ENCODE results near the gene SOX6.

The SOX6 gene

DNA sequence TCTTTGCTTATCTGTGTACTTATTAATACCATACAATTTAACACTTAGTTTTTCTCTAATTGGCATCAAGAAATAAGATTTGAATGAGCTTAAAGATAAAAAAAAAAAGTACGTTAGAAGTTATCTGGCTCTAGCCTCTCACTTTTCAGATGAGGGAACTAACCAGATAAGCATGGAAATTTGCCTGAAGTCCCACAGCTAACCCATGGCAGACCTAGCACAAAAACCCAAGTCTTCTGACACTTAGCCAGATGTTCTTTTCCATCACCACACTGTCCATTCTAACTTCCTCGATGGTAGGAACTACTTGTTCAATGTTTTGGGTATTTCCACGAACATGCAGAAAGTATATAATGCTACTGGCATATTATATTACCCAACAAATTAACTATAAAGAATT, 7.4 kb upstream of the SOX6 start:
- DNase-seq, result no peak

GRCh38 chr11:16361108-16361865, 4.9 kb upstream of the SOX6 start:
- DNase-seq, result no peak

DNA sequence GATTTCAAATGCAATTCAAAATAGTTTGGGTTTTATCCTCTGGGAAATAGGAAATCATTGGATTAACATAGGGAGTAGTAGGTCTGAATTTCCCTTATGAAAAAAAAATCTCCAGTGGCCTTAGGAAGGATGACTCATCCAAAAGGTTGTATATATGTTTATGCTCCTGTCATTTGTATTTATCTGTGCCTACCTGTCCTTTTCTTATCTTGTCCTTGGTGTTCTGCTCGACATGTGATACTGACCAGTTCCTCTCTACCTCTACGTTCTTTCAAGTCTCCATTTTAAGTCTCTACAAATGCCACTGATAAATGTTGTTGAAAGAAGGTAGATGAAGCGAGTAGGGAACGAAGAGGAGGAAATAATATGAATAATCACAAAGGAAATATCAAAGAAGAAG, 3.0 kb upstream of the SOX6 start:
- DNase-seq, result no peak

DNA sequence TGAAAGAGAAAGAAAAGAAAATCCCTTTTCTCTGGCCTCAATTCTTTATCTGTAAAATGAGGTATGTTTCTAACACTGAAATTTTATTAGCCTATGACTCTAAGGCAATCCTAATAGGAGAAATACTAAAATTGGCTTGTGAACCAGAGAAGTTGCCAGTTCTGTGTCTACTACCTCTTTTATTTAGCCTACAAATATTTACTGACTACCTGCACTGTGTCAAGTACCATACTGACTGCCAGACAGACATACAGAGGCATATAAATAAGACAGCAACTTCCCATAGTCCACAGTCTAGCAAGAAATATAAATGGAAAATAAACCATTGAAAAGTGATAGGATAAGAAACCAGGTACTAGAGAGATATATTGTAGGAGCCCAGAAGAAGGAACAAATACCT, 2.4 kb upstream of the SOX6 start:
- no peak for DNase-seq

GRCh38 chr11:16357775-16358174, 1.4 kb upstream of the SOX6 start:
- DNase-seq, result no peak

DNA sequence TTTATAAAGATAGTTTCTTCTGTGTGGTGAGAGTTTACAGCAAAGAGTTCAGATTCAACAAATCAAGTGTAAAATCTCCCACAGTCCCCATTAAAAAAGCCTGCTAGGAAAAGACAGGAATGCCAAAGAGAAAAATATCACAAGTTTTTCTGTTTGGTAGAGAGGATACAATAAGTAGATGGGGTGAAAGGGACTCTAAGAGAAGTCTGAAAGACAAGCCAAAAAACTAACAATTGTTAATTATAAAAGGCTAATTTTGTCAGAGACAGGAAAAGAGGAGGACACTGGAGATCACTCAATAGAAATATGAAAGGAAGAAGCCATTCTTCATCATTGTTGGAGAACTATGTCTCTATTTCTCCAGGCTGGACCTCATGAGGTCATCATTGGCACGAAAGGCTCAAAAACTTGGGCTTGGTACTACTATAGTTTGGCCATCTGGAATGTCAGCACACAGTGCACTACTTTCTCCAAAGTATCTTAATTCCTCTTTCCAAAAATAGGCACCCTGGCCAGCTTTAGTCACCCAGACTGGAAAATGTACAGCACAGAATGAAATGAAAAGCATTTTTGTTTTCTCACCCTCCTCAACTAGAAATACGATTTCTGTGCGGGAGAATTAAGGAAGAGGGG, 531 bp upstream of the SOX6 start:
- no peak for DNase-seq

- DNase-seq, result no peak
Measured at GRCh38 chr11:16352707-16353106, 3.6 kb downstream of the SOX6 start.

DNA sequence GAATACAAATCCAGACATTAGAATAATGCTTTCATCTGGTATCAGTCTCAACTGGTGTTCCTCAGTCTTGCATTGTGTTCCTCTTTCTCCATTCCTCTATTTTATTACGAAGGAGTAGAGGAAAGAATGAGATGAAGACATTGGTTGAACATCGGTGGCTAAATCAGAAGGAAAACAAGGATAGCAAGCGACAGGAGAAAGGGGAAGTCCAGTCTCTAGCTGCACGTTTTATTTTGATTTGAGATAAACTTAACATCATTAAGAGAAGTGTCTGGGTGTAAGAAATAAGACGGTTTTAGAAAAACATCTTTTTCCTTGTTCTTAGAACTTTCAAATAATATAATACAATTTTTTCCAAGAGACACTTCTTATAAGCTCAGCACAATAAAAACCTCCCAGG, 6.2 kb downstream of the SOX6 start:
- no peak for DNase-seq

GRCh38 chr11:16347928-16348685, 8.2 kb downstream of the SOX6 start:
- no peak for DNase-seq

GRCh38 chr11:16346975-16347374, 9.4 kb downstream of the SOX6 start:
- no peak for DNase-seq

GRCh38 chr11:16341853-16342252, 14.5 kb downstream of the SOX6 start:
- no peak for DNase-seq

DNA sequence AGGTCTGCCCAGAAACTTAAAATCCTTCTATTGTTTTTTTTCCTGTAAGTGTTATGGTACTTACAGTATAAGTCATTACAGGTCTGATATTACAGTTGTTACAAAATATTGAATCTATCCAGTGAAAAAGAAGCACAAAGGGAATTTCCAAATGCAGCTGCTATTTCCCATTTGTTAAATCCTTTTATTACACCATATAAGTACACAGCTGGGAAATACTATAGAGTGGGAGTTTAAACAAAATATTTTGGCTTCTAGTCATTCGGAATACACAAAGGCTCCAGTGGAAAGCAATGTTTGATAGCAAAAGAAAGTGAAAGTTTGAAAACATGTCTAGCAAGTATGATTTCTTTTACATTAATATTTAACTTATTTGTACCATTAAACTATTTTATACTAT, 18.0 kb downstream of the SOX6 start:
- no peak for DNase-seq

GRCh38 chr11:16337421-16338213, 18.7 kb downstream of the SOX6 start:
- DNase-seq, result no peak

- no peak for DNase-seq
Measured at GRCh38 chr11:16336721-16337120, 19.6 kb downstream of the SOX6 start.

- DNase-seq, result no peak
Measured at GRCh38 chr11:16336204-16336603, 20.1 kb downstream of the SOX6 start.

DNA sequence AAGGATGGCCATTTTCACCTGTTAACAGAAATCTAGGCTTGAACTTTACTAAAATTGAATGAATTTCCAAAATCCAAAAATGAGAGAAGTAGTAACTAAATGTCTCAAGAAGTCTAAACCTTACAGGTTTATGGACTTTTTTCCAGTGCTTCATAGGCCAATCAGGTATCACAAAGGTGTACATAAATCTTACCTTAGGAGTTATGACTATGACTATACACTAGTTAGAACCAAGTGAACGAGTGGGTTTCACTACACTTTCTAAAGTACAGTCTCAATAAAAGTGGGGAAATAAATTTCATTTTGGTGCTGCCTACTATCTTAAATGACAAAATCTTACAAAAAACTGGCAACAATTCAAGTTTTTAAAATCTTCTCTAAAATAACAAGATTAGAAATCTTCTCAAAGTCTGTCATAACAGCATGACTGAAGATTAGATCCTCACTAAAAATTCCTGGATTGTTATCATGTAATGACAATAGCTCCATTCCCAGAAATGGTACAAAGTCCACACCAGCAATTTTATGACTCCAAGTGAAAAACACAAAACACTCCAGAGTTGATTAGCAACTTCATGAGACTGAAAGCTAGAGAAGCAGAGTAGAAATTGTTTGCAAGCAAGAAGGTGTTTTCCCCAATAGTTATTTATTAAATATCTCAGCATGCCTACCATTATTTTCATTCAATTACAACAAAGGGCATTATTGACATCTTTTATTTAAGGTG, 20.9 kb downstream of the SOX6 start:
- DNase-seq, result no peak

- no peak for DNase-seq
Measured at GRCh38 chr11:16326679-16327297, 29.6 kb downstream of the SOX6 start.

DNA sequence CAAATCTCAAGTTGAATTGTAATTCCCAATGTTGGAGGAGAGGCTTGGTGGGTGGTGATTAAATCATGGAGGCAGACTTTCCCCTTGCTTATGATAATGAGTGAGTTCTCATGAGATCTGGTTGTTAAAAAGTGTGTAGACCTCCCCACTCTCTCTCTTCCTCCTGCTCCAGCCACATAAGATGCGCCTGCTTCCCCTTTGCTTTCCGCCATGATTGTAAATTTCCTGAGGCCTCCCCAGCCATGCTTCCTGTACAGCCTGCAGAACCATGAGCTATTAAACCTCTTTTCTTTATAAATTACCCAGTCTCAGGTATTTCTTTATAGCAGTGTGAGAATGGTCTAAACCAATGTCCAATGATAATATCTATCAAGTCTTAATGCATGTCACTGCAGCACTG, 34.2 kb downstream of the SOX6 start:
- no peak for DNase-seq

DNA sequence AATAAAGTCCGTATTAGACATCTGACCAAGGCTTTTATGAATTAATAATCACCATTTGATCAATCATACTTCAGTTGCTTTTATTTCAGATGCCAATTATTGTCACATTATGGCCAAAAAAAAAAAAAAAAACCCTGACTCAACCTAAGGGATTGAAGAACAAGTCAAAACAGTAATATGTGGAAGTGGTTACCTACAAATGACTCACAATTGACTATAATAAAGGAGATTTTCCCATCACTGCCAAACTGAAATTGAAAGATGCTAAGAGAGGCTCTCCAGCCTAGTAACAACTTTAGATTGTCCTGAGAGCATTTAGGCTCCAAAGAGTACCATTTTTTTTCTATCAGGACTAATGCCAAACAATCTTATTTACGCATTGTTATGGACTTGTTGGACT, 35.2 kb downstream of the SOX6 start:
- no peak for DNase-seq

DNA sequence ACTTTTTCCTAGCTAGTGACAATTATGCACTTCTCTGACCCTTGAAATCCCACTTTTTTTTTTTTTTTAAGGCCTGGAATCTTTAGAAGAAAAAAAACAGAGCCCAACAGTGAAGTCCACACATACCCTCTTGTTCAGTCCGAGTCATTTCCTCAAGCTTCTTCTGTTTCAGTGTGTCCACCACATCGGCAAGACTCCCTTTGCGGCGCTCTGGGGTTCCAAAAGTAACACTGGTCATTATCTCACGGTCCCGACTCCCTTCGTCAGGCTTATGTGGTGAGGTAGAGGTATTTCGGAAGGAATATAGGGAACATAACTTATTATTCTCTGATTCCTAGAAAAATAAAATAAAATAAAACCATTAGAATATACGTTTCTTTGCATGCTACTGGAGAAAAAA, 38.0 kb downstream of the SOX6 start:
- DNase-seq, result no peak

DNA sequence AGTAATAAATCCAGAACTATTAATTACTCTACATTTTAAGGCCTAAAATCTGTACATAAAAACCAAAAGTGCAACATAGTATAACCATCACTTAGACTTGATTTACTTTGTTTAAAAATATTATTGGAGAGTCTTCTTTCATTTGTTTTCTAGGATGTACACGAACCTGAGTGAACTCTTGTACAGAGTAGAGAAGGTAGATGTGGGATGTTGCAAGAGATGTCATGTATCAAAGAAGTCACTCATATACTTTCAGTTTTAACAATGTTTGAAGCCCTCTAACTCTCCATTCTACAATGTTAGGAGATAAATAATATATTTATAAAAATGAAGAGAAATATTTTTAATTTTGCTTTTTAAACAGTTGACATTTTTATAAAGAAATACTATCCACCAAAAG, 38.6 kb downstream of the SOX6 start:
- no peak for DNase-seq

DNA sequence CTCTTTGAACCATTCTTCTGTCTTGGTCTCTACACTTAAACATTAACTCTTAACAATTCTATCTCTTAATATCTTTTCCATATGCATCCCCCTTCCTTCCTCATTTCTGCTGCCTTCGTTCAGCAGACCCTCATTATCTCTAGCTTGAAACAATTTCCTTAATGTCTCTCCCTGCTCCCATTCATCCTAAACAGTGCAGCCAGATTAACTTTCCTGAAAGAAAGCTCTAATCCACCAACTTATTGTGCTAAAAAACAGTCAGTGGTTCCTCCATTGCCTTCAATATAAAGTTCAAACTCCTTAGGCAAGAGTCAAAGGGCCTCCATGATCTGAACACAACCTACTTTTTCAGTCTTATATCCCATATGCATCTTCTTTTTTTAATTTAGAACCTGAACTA, 42.5 kb downstream of the SOX6 start:
- DNase-seq, result no peak
